H9 (cell line): ENCODE measurements around the gene LBH. TPM values are rescaled to one million over a fixed set of nuclear protein-coding genes. Genes with fewer than 3 reads are reported as not detected.

Experiments
- DNase-seq: peaks from one replicate; pipeline ENCODE4 v3.0.0-alpha.2; 2017
- H2AFZ ChIP-seq: one replicate; pipeline ENCODE4 v1.6.1; 2013; ENCODE audit warnings: mild to moderate bottlenecking, low read length, control low read depth, moderate library complexity
- H2AK5ac ChIP-seq: 2 replicates; pipeline ENCODE4 v1.6.1; 2013; ENCODE audit warnings: low read length, control low read depth, mixed read lengths; ENCODE audit not compliant: insufficient read length
- H2BK120ac ChIP-seq: one replicate; pipeline ENCODE4 v1.6.1; 2013; ENCODE audit warnings: low read depth, mild to moderate bottlenecking, low read length, control low read depth, inconsistent platforms; ENCODE audit not compliant: poor library complexity, severe bottlenecking
- H2BK12ac ChIP-seq: 2 replicates; pipeline ENCODE4 v1.6.1; 2013; ENCODE audit warnings: low read length, control low read depth, mixed read lengths, low read depth; ENCODE audit not compliant: insufficient read length
- H2BK15ac ChIP-seq: 2 replicates; pipeline ENCODE4 v1.6.1; 2013; ENCODE audit warnings: low read depth, low read length, control low read depth
- H2BK20ac ChIP-seq: one replicate; pipeline ENCODE4 v1.6.1; 2013; ENCODE audit warnings: low read depth, mild to moderate bottlenecking, low read length, control low read depth, inconsistent platforms; ENCODE audit not compliant: poor library complexity, severe bottlenecking
- H2BK5ac ChIP-seq: 2 replicates; pipeline ENCODE4 v1.6.1; 2013; ENCODE audit warnings: low read length, control low read depth, mixed read lengths; ENCODE audit not compliant: insufficient read length
- H3K14ac ChIP-seq: 2 replicates; pipeline ENCODE4 v1.6.1; 2013; ENCODE audit warnings: low read length, control low read depth; ENCODE audit not compliant: insufficient read depth
- H3K18ac ChIP-seq: 2 replicates; pipeline ENCODE4 v1.6.1; 2013; ENCODE audit warnings: low read depth, mild to moderate bottlenecking, mixed read lengths, low read length, control low read depth; ENCODE audit not compliant: insufficient read length
- H3K23ac ChIP-seq: 2 replicates; pipeline ENCODE4 v1.6.1; 2013; ENCODE audit warnings: low read length, control low read depth, mixed read lengths, low read depth; ENCODE audit not compliant: insufficient read length
- H3K23me2 ChIP-seq: 2 replicates; pipeline ENCODE4 v1.6.1; 2013; ENCODE audit warnings: low read depth, mild to moderate bottlenecking, mixed read lengths, low read length, control low read depth; ENCODE audit not compliant: insufficient read length, poor library complexity, severe bottlenecking
- H3K27ac ChIP-seq: 2 replicates; pipeline ENCODE4 v1.5.1; 2013; ENCODE audit warnings: low read length, control low read depth, mixed read lengths, low read depth; ENCODE audit not compliant: insufficient read length
- H3K27me3 ChIP-seq: 2 replicates; pipeline ENCODE4 v1.6.1; 2013; ENCODE audit warnings: low read length, control low read depth, inconsistent platforms; ENCODE audit not compliant: insufficient read depth
- H3K4ac ChIP-seq: 2 replicates; pipeline ENCODE4 v1.6.1; 2013; ENCODE audit warnings: low read depth, mild to moderate bottlenecking, control low read depth, inconsistent platforms, low read length, moderate library complexity
- H3K4me1 ChIP-seq: 2 replicates; pipeline ENCODE4 v1.6.1; 2013; ENCODE audit warnings: low read length, control low read depth, inconsistent platforms; ENCODE audit not compliant: insufficient read depth
- H3K4me2 ChIP-seq: 2 replicates; pipeline ENCODE4 v1.6.1; 2013; ENCODE audit warnings: low read length, control low read depth, mixed read lengths; ENCODE audit not compliant: insufficient read length, insufficient read depth
- H3K56ac ChIP-seq: 2 replicates; pipeline ENCODE4 v1.6.1; 2013; ENCODE audit warnings: low read depth, mild to moderate bottlenecking, mixed read lengths, low read length, control low read depth; ENCODE audit not compliant: insufficient read length
- H3K79me1 ChIP-seq: 2 replicates; pipeline ENCODE4 v1.6.1; 2013; ENCODE audit warnings: low read depth, mild to moderate bottlenecking, moderate library complexity, low read length, control low read depth, inconsistent platforms; ENCODE audit not compliant: insufficient read depth, poor library complexity, severe bottlenecking
- H3K79me2 ChIP-seq: 2 replicates; pipeline ENCODE4 v1.6.1; 2013; ENCODE audit warnings: low read length, control low read depth, inconsistent platforms; ENCODE audit not compliant: insufficient read depth
- H3K9ac ChIP-seq: 2 replicates; pipeline ENCODE4 v1.6.1; 2013; ENCODE audit warnings: low read length, control low read depth, mixed read lengths; ENCODE audit not compliant: insufficient read length; ENCODE audit errors: extremely low read depth
- H3K9me3 ChIP-seq: one replicate; pipeline ENCODE4 v1.6.1; 2013; ENCODE audit warnings: low read depth, low read length, inconsistent platforms; ENCODE audit not compliant: control insufficient read depth
- H3T11ph ChIP-seq: one replicate; pipeline ENCODE4 v1.6.1; 2013; ENCODE audit warnings: mild to moderate bottlenecking, low read length, control low read depth, inconsistent platforms
- H4K20me1 ChIP-seq: one replicate; pipeline ENCODE4 v1.6.1; 2013; ENCODE audit not compliant: control insufficient read depth, insufficient read length, insufficient read depth
- H4K5ac ChIP-seq: 2 replicates; pipeline ENCODE4 v1.6.1; 2013; ENCODE audit warnings: low read depth, mild to moderate bottlenecking, mixed read lengths, low read length, control low read depth; ENCODE audit not compliant: insufficient read length
- H4K8ac ChIP-seq: replicated peaks from 2 replicates; pipeline ENCODE4 v1.6.1; 2013; ENCODE audit warnings: low read length, control low read depth, mixed read lengths, low read depth; ENCODE audit not compliant: insufficient read length
- H4K91ac ChIP-seq: 2 replicates; pipeline ENCODE4 v1.6.1; 2013; ENCODE audit warnings: low read depth, mild to moderate bottlenecking, moderate library complexity, mixed read lengths, low read length, control low read depth; ENCODE audit not compliant: insufficient read length
- H3K27ac Mint-ChIP-seq, 3 experiments: 2 replicates in 2 of 3; 3 replicates in 1 of 3; pipeline ENCODE4 v1.8.0; 2020 to 2021; ENCODE audit warnings: mixed read lengths in 3 of 3, mild to moderate bottlenecking in 1 of 3, moderate library complexity in 1 of 3
- H3K27me3 Mint-ChIP-seq: 2 replicates; pipeline ENCODE4 v1.8.0; 2021; ENCODE audit warnings: low read depth, mild to moderate bottlenecking, moderate library complexity, mixed read lengths
- H3K36me3 Mint-ChIP-seq, 3 experiments: 2 replicates in 2 of 3; 3 replicates in 1 of 3; pipeline ENCODE4 v1.8.0; 2020 to 2021; ENCODE audit warnings: low read depth in 3 of 3, mixed read lengths in 3 of 3; ENCODE audit not compliant: insufficient read depth in 1 of 3
- H3K4me1 Mint-ChIP-seq, 2 experiments: 2 replicates each; pipeline ENCODE4 v1.8.0; 2020; ENCODE audit warnings: mixed read lengths in 2 of 2
- H3K4me3 Mint-ChIP-seq, 2 experiments: 2 replicates in 1 of 2; 3 replicates in 1 of 2; pipeline ENCODE4 v1.8.0; 2020 to 2021; ENCODE audit warnings: mild to moderate bottlenecking in 2 of 2, mixed read lengths in 2 of 2, moderate library complexity in 1 of 2
- H3K9me3 Mint-ChIP-seq, 2 experiments: 2 replicates in 1 of 2; 3 replicates in 1 of 2; pipeline ENCODE4 v1.8.0; 2020; ENCODE audit warnings: mild to moderate bottlenecking in 2 of 2, mixed read lengths in 2 of 2, moderate library complexity in 1 of 2
- CTCF ChIP-seq: fragments of 200-600 bp; sonication (generic); conservative IDR thresholded peaks from 3 replicates; pipeline ENCODE4 v1.8.0; 2021; ENCODE audit warnings: antibody characterized with exemption, mild to moderate bottlenecking
- WGBS: extraction: QIAGEN DNeasy Blood & Tissue Kit; methylation state at CpG from one replicate; pipeline ENCODE4 v1.1.7; 2013; ENCODE audit warnings: missing lambda C conversion rate, low lambda C conversion rate, mixed read lengths; ENCODE audit not compliant: insufficient read length; ENCODE audit errors: extremely low coverage; 5-methylcytosine and 5-hydroxymethylcytosine counted together
- total RNA-seq: library from RNA; stranded (reverse); gene quantifications from 2 replicates; pipeline ENCODE4 v1.2.1, GENCODE V29; 2021

The LBH gene
- total RNA-seq, 1 experiment from 2014 or later = 53.0 TPM

GRCh38 chr2:30219886-30220875 lies 11.2 kb upstream of the LBH start:
- Histone ChIP-seq H3T11ph (no peak overlapping the region), H3K14ac (no peak overlapping the region), H2BK15ac (no peak overlapping the region), H4K20me1 (no peaks in the 10 kb centered on the region), H2BK120ac (no peak overlapping the region), H3K4ac (no peak overlapping the region), H3K9me3 (no peaks in the 10 kb centered on the region), H3K79me1 (no peaks in the 10 kb centered on the region), H4K5ac (no peak overlapping the region), H3K79me2 (no peaks in the 10 kb centered on the region), H3K56ac (no peak overlapping the region), H3K4me2 (no peak overlapping the region), H4K91ac (no peak overlapping the region), H2BK20ac (no peak overlapping the region), H3K23ac (no peak overlapping the region), H3K9ac (no peak overlapping the region), H2AK5ac (no peak overlapping the region), H2BK5ac (no peak overlapping the region), H2AFZ (no peak overlapping the region), H3K23me2 (no peaks in the 10 kb centered on the region), H3K27me3 (no peaks in the 10 kb centered on the region), H2BK12ac (no peak overlapping the region), H3K27ac (no peak overlapping the region), H3K18ac (no peak overlapping the region), H3K4me1 (no peaks in the 10 kb centered on the region), H4K8ac (no peak overlapping the region)
- Mint-ChIP-seq H3K36me3 (no peaks in the 10 kb centered on the region), H3K27me3 (peaks cover 16% of the 10 kb centered on the region), H3K4me3 (no peak overlapping the region), H3K27ac (no peak overlapping the region), H3K4me1 (peaks cover 21 to 24% of the 10 kb centered on the region in 2 experiments), H3K9me3 (no peaks in the 10 kb centered on the region)
- DNase-seq = no peak
- no peak for TF ChIP-seq CTCF
- WGBS = no CpG with 5 or more reads among the region's 13 CpGs
